Body of pancreas (tissue), 4 donors: Measurements from ENCODE around the gene MNT.

Experiments used
- CTCF ChIP-seq, 7 experiments: fragments of 450-650 bp in 4 of 7; fragments of 200-600 bp in 3 of 7; sonication (generic) in 3 of 7; IDR thresholded peaks; one replicate each; pipeline ENCODE4 v1.5.1; 2016 to 2019; ENCODE audit warnings: antibody characterized with exemption in 7 of 7
- POLR2A ChIP-seq, 3 donors: fragments of 450-650 bp; IDR thresholded peaks; one replicate each; pipeline ENCODE4 v1.6.1; 2016; ENCODE audit warnings: antibody characterized with exemption in 3 of 3, mild to moderate bottlenecking in 2 of 3

DNA sequence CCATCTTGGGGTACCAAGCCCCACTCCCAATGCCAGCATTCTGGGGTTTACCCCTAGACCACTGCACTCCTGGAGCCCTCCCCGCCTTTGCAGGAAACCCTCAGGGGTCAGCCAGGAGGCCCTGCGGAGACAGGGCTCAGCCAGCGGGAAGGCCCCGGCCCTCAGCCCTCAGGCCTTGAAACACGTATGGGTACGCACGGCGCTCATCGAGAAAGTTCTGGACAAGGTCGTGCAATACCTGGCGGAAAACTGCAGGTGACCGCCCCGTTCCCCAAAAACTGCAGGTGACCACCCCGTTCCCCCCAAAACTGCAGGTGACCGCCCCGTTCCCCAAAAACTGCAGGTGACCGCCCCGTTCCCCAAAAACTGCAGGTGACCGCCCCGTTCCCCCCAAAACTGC lies 38.8 kb downstream of the MNT start:
- TF ChIP-seq CTCF (IDR thresholded peaks at IDR 0.05), result no peak
- no peak for TF ChIP-seq POLR2A (IDR thresholded peaks at IDR 0.05)
